H9 (cell line): ENCODE measurements around the gene RGP1. TPM values are rescaled to one million over a fixed set of nuclear protein-coding genes. Genes with fewer than 3 reads are reported as not detected.

Source experiments
- DNase-seq: peaks from one replicate; pipeline ENCODE4 v3.0.0-alpha.2; 2017
- H2AFZ ChIP-seq: one replicate; pipeline ENCODE4 v1.6.1; 2013; ENCODE audit warnings: mild to moderate bottlenecking, low read length, control low read depth, moderate library complexity
- H2AK5ac ChIP-seq: 2 replicates; pipeline ENCODE4 v1.6.1; 2013; ENCODE audit warnings: low read length, control low read depth, mixed read lengths; ENCODE audit not compliant: insufficient read length
- H2BK120ac ChIP-seq: one replicate; pipeline ENCODE4 v1.6.1; 2013; ENCODE audit warnings: low read depth, mild to moderate bottlenecking, low read length, control low read depth, inconsistent platforms; ENCODE audit not compliant: poor library complexity, severe bottlenecking
- H2BK12ac ChIP-seq: 2 replicates; pipeline ENCODE4 v1.6.1; 2013; ENCODE audit warnings: low read length, control low read depth, mixed read lengths, low read depth; ENCODE audit not compliant: insufficient read length
- H2BK15ac ChIP-seq: 2 replicates; pipeline ENCODE4 v1.6.1; 2013; ENCODE audit warnings: low read depth, low read length, control low read depth
- H2BK20ac ChIP-seq: one replicate; pipeline ENCODE4 v1.6.1; 2013; ENCODE audit warnings: low read depth, mild to moderate bottlenecking, low read length, control low read depth, inconsistent platforms; ENCODE audit not compliant: poor library complexity, severe bottlenecking
- H2BK5ac ChIP-seq: 2 replicates; pipeline ENCODE4 v1.6.1; 2013; ENCODE audit warnings: low read length, control low read depth, mixed read lengths; ENCODE audit not compliant: insufficient read length
- H3K14ac ChIP-seq: 2 replicates; pipeline ENCODE4 v1.6.1; 2013; ENCODE audit warnings: low read length, control low read depth; ENCODE audit not compliant: insufficient read depth
- H3K18ac ChIP-seq: 2 replicates; pipeline ENCODE4 v1.6.1; 2013; ENCODE audit warnings: low read depth, mild to moderate bottlenecking, mixed read lengths, low read length, control low read depth; ENCODE audit not compliant: insufficient read length
- H3K23ac ChIP-seq: 2 replicates; pipeline ENCODE4 v1.6.1; 2013; ENCODE audit warnings: low read length, control low read depth, mixed read lengths, low read depth; ENCODE audit not compliant: insufficient read length
- H3K23me2 ChIP-seq: 2 replicates; pipeline ENCODE4 v1.6.1; 2013; ENCODE audit warnings: low read depth, mild to moderate bottlenecking, mixed read lengths, low read length, control low read depth; ENCODE audit not compliant: insufficient read length, poor library complexity, severe bottlenecking
- H3K27ac ChIP-seq: 2 replicates; pipeline ENCODE4 v1.5.1; 2013; ENCODE audit warnings: low read length, control low read depth, mixed read lengths, low read depth; ENCODE audit not compliant: insufficient read length
- H3K27me3 ChIP-seq: 2 replicates; pipeline ENCODE4 v1.6.1; 2013; ENCODE audit warnings: low read length, control low read depth, inconsistent platforms; ENCODE audit not compliant: insufficient read depth
- H3K4ac ChIP-seq: 2 replicates; pipeline ENCODE4 v1.6.1; 2013; ENCODE audit warnings: low read depth, mild to moderate bottlenecking, control low read depth, inconsistent platforms, low read length, moderate library complexity
- H3K4me1 ChIP-seq: 2 replicates; pipeline ENCODE4 v1.6.1; 2013; ENCODE audit warnings: low read length, control low read depth, inconsistent platforms; ENCODE audit not compliant: insufficient read depth
- H3K4me2 ChIP-seq: 2 replicates; pipeline ENCODE4 v1.6.1; 2013; ENCODE audit warnings: low read length, control low read depth, mixed read lengths; ENCODE audit not compliant: insufficient read length, insufficient read depth
- H3K56ac ChIP-seq: 2 replicates; pipeline ENCODE4 v1.6.1; 2013; ENCODE audit warnings: low read depth, mild to moderate bottlenecking, mixed read lengths, low read length, control low read depth; ENCODE audit not compliant: insufficient read length
- H3K79me1 ChIP-seq: 2 replicates; pipeline ENCODE4 v1.6.1; 2013; ENCODE audit warnings: low read depth, mild to moderate bottlenecking, moderate library complexity, low read length, control low read depth, inconsistent platforms; ENCODE audit not compliant: insufficient read depth, poor library complexity, severe bottlenecking
- H3K79me2 ChIP-seq: 2 replicates; pipeline ENCODE4 v1.6.1; 2013; ENCODE audit warnings: low read length, control low read depth, inconsistent platforms; ENCODE audit not compliant: insufficient read depth
- H3K9ac ChIP-seq: 2 replicates; pipeline ENCODE4 v1.6.1; 2013; ENCODE audit warnings: low read length, control low read depth, mixed read lengths; ENCODE audit not compliant: insufficient read length; ENCODE audit errors: extremely low read depth
- H3K9me3 ChIP-seq: one replicate; pipeline ENCODE4 v1.6.1; 2013; ENCODE audit warnings: low read depth, low read length, inconsistent platforms; ENCODE audit not compliant: control insufficient read depth
- H3T11ph ChIP-seq: one replicate; pipeline ENCODE4 v1.6.1; 2013; ENCODE audit warnings: mild to moderate bottlenecking, low read length, control low read depth, inconsistent platforms
- H4K20me1 ChIP-seq: one replicate; pipeline ENCODE4 v1.6.1; 2013; ENCODE audit not compliant: control insufficient read depth, insufficient read length, insufficient read depth
- H4K5ac ChIP-seq: 2 replicates; pipeline ENCODE4 v1.6.1; 2013; ENCODE audit warnings: low read depth, mild to moderate bottlenecking, mixed read lengths, low read length, control low read depth; ENCODE audit not compliant: insufficient read length
- H4K8ac ChIP-seq: replicated peaks from 2 replicates; pipeline ENCODE4 v1.6.1; 2013; ENCODE audit warnings: low read length, control low read depth, mixed read lengths, low read depth; ENCODE audit not compliant: insufficient read length
- H4K91ac ChIP-seq: 2 replicates; pipeline ENCODE4 v1.6.1; 2013; ENCODE audit warnings: low read depth, mild to moderate bottlenecking, moderate library complexity, mixed read lengths, low read length, control low read depth; ENCODE audit not compliant: insufficient read length
- H3K27ac Mint-ChIP-seq, 3 experiments: 2 replicates in 2 of 3; 3 replicates in 1 of 3; pipeline ENCODE4 v1.8.0; 2020 to 2021; ENCODE audit warnings: mixed read lengths in 3 of 3, mild to moderate bottlenecking in 1 of 3, moderate library complexity in 1 of 3
- H3K27me3 Mint-ChIP-seq: 2 replicates; pipeline ENCODE4 v1.8.0; 2021; ENCODE audit warnings: low read depth, mild to moderate bottlenecking, moderate library complexity, mixed read lengths
- H3K36me3 Mint-ChIP-seq, 3 experiments: 2 replicates in 2 of 3; 3 replicates in 1 of 3; pipeline ENCODE4 v1.8.0; 2020 to 2021; ENCODE audit warnings: low read depth in 3 of 3, mixed read lengths in 3 of 3; ENCODE audit not compliant: insufficient read depth in 1 of 3
- H3K4me1 Mint-ChIP-seq, 2 experiments: 2 replicates each; pipeline ENCODE4 v1.8.0; 2020; ENCODE audit warnings: mixed read lengths in 2 of 2
- H3K4me3 Mint-ChIP-seq, 2 experiments: 2 replicates in 1 of 2; 3 replicates in 1 of 2; pipeline ENCODE4 v1.8.0; 2020 to 2021; ENCODE audit warnings: mild to moderate bottlenecking in 2 of 2, mixed read lengths in 2 of 2, moderate library complexity in 1 of 2
- H3K9me3 Mint-ChIP-seq, 2 experiments: 2 replicates in 1 of 2; 3 replicates in 1 of 2; pipeline ENCODE4 v1.8.0; 2020; ENCODE audit warnings: mild to moderate bottlenecking in 2 of 2, mixed read lengths in 2 of 2, moderate library complexity in 1 of 2
- WGBS: extraction: QIAGEN DNeasy Blood & Tissue Kit; methylation state at CpG from one replicate; pipeline ENCODE4 v1.1.7; 2013; ENCODE audit warnings: missing lambda C conversion rate, low lambda C conversion rate, mixed read lengths; ENCODE audit not compliant: insufficient read length; ENCODE audit errors: extremely low coverage; 5-methylcytosine and 5-hydroxymethylcytosine counted together
- total RNA-seq: library from RNA; stranded (reverse); gene quantifications from 2 replicates; pipeline ENCODE4 v1.2.1, GENCODE V29; 2021
- TF ChIP-seq, protein P1 (sequence below): fragments of 200-600 bp; sonication (generic); conservative IDR thresholded peaks from 3 replicates; pipeline ENCODE4 v1.8.0; 2021; ENCODE audit warnings: antibody characterized with exemption, mild to moderate bottlenecking

RGP1 gene
- total RNA-seq, 1 experiment from 2014 or later: 25.7 TPM

DNA sequence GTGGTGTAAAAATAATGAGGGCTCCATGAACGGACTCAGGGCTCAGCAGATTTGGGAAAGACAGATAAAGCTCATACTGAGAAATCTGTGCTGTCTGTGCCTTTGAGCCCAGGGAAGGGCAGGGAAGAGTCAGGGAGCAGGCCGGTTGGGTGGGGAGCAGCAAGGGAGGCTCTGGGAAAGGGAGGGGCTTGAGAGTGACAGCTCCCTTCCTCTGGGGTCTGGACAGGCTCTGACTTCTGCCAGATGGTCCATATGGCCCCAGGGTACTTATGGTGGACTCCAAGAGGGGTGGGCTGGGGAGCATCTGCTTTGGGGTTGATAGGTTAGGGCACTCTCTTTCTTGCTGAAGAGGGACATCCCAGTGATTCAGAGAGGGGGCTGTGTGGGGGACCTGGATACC lies 44.4 kb downstream of the RGP1 start:
- Histone ChIP-seq H3K79me2 (no peaks in the 10 kb centered on the region), H3K56ac (no peak overlapping the region), H2BK15ac (no peak overlapping the region), H3K9ac (no peak overlapping the region), H4K5ac (no peak overlapping the region), H4K91ac (no peak overlapping the region), H2BK20ac (no peak overlapping the region), H3K18ac (no peak overlapping the region), H3K4me2 (no peak overlapping the region), H4K20me1 (no peaks in the 10 kb centered on the region), H2BK120ac (no peak overlapping the region), H2BK12ac (no peak overlapping the region), H3T11ph (no peak overlapping the region), H2BK5ac (no peak overlapping the region), H3K14ac (no peak overlapping the region), H3K4ac (no peak overlapping the region), H3K4me1 (no peaks in the 10 kb centered on the region), H3K23ac (no peak overlapping the region), H2AK5ac (no peak overlapping the region), H3K27me3 (no peaks in the 10 kb centered on the region), H3K9me3 (no peaks in the 10 kb centered on the region), H4K8ac (no peak overlapping the region), H3K27ac (no peak overlapping the region), H3K79me1 (no peaks in the 10 kb centered on the region), H3K23me2 (peaks cover 3% of the 10 kb centered on the region), H2AFZ (no peak overlapping the region)
- TF ChIP-seq, protein P1, sequence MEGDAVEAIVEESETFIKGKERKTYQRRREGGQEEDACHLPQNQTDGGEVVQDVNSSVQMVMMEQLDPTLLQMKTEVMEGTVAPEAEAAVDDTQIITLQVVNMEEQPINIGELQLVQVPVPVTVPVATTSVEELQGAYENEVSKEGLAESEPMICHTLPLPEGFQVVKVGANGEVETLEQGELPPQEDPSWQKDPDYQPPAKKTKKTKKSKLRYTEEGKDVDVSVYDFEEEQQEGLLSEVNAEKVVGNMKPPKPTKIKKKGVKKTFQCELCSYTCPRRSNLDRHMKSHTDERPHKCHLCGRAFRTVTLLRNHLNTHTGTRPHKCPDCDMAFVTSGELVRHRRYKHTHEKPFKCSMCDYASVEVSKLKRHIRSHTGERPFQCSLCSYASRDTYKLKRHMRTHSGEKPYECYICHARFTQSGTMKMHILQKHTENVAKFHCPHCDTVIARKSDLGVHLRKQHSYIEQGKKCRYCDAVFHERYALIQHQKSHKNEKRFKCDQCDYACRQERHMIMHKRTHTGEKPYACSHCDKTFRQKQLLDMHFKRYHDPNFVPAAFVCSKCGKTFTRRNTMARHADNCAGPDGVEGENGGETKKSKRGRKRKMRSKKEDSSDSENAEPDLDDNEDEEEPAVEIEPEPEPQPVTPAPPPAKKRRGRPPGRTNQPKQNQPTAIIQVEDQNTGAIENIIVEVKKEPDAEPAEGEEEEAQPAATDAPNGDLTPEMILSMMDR: no peak
- no peaks in the 10 kb centered on the region for H3K9me3 Mint-ChIP-seq
- H3K36me3 Mint-ChIP-seq: no peaks in the 10 kb centered on the region; a peak in 1 of 7 replicates
- H3K4me3 Mint-ChIP-seq: no peak overlapping the region; a peak in 1 of 5 replicates
- no peak overlapping the region; a peak in 1 of 7 replicates for H3K27ac Mint-ChIP-seq
- no peak for DNase-seq
- H3K4me1 Mint-ChIP-seq: peaks cover 17 to 22% of the 10 kb centered on the region in 2 experiments
- no CpG with 5 or more reads among the region's 2 CpGs for WGBS
- H3K27me3 Mint-ChIP-seq: peaks cover 4% of the 10 kb centered on the region
